A673 (cell line): ENCODE results near the gene GOLGA5.

Source experiments
- EZH2 ChIP-seq: fragments of 200-600 bp; sonication (generic); IDR thresholded peaks from 2 replicates; pipeline ENCODE4 v1.6.1; 2017; ENCODE audit warnings: borderline replicate concordance, low read depth, mild to moderate bottlenecking, mixed read lengths, antibody characterized with exemption, low read length; ENCODE audit not compliant: poor library complexity, severe bottlenecking
- TF ChIP-seq, protein P1 (sequence below): fragments of 300-800, 200-600 bp; sonication (generic); conservative IDR thresholded peaks from 2 replicates; pipeline ENCODE4 v1.5.1; 2017; ENCODE audit warnings: low read depth, mild to moderate bottlenecking, antibody characterized with exemption, low read length, moderate library complexity, mixed read lengths

DNA sequence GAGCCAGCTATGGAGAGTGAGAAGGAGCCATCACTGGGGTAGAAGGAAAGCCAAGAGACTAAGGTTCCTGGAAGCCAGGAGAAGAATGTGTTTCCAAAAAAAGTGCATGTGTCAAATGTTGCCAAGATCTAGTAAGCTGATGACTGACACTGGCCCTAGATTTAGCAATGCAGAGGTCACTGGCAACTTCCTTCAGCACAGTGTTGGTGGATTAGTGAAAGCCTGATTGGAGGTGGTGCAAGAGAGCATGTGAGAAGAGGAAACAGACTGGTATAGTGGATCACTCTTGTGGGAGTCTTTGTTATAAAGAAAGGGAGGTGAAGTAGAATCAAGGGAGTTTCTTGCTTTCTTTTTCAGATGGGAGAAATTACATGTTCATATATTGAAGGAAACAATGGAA, 94.8 kb downstream of the GOLGA5 start:
- TF ChIP-seq, protein P1, sequence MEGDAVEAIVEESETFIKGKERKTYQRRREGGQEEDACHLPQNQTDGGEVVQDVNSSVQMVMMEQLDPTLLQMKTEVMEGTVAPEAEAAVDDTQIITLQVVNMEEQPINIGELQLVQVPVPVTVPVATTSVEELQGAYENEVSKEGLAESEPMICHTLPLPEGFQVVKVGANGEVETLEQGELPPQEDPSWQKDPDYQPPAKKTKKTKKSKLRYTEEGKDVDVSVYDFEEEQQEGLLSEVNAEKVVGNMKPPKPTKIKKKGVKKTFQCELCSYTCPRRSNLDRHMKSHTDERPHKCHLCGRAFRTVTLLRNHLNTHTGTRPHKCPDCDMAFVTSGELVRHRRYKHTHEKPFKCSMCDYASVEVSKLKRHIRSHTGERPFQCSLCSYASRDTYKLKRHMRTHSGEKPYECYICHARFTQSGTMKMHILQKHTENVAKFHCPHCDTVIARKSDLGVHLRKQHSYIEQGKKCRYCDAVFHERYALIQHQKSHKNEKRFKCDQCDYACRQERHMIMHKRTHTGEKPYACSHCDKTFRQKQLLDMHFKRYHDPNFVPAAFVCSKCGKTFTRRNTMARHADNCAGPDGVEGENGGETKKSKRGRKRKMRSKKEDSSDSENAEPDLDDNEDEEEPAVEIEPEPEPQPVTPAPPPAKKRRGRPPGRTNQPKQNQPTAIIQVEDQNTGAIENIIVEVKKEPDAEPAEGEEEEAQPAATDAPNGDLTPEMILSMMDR: no peak
- no peak for TF ChIP-seq EZH2
